Brain microvascular endothelial cell (primary cell): ENCODE data around the gene PLEKHG5.
"Not testable (repeated sequence)": the region's sequence is repeated elsewhere in the genome, so short reads cannot be mapped to it uniquely, and the experiment has no call there.

Experiments
- DNase-seq: peaks from one replicate; pipeline ENCODE4 v3.0.0-alpha.2; 2020
- H3K27ac ChIP-seq: fragments of 250-450 bp; sonication (Bioruptor Pico); 2 replicates; pipeline ENCODE4 v1.5.1; 2020; ENCODE audit warnings: mild to moderate bottlenecking, moderate library complexity
- H3K27me3 ChIP-seq: fragments of 250-450 bp; sonication (Bioruptor Pico); replicated peaks from 2 replicates; pipeline ENCODE4 v1.5.1; 2020; ENCODE audit warnings: mild to moderate bottlenecking
- H3K36me3 ChIP-seq: fragments of 250-450 bp; sonication (Bioruptor Pico); replicated peaks from 2 replicates; pipeline ENCODE4 v1.5.1; 2020; ENCODE audit warnings: mild to moderate bottlenecking
- H3K4me3 ChIP-seq: 2 replicates; pipeline ENCODE4 v1.5.1; 2011; ENCODE audit warnings: low read depth, mild to moderate bottlenecking, control low read depth, low read length, moderate library complexity
- CTCF ChIP-seq: IDR thresholded peaks from 2 replicates; pipeline ENCODE4 v1.5.1; 2011; ENCODE audit warnings: low read depth, mild to moderate bottlenecking, moderate library complexity, low read length, control low read depth, inconsistent platforms; ENCODE audit errors: missing control alignments
- in situ Hi-C: cut with HindIII; loops from 2 replicates; pipeline ENCODE4 v1.10.0; 2017; ENCODE audit warnings: low sequenced_read_pairs, low pct_ligation_motif_present

Gene PLEKHG5

GRCh38 chr1:6455752-6456520 lies 35.5 kb downstream of the PLEKHG5 start:
- peak; percentile 9 for TF ChIP-seq CTCF
- H3K4me3 ChIP-seq, H3K27ac ChIP-seq, in situ Hi-C loops, H3K36me3 ChIP-seq, DNase-seq: not testable (repeated sequence)
- peaks cover 54% of the 10 kb centered on the region for H3K27me3 ChIP-seq

- no peaks in the 10 kb centered on the region for H3K36me3 ChIP-seq
- peaks cover 61% of the 10 kb centered on the region for H3K27me3 ChIP-seq
- no peak overlapping the region for H3K27ac ChIP-seq
- in situ Hi-C loops = no loop called here
- H3K4me3 ChIP-seq = no peak overlapping the region
- no peak for DNase-seq
- no peak for TF ChIP-seq CTCF
These were observed 36.4 kb downstream of the PLEKHG5 start for GRCh38 chr1:6454856-6455751.

GRCh38 chr1:6453895-6454855 lies 37.3 kb downstream of the PLEKHG5 start:
- H3K36me3 ChIP-seq, in situ Hi-C loops, DNase-seq, H3K27ac ChIP-seq, H3K4me3 ChIP-seq: not testable (repeated sequence)
- peaks cover 68% of the 10 kb centered on the region for H3K27me3 ChIP-seq

GRCh38 chr1:6450943-6451373 lies 40.5 kb downstream of the PLEKHG5 start:
- in situ Hi-C loops = no loop called here
- Histone ChIP-seq H3K27ac (no peak overlapping the region), H3K27me3 (peaks cover 90% of the 10 kb centered on the region), H3K36me3 (no peaks in the 10 kb centered on the region), H3K4me3 (no peak overlapping the region)
- no peak for TF ChIP-seq CTCF
- no peak for DNase-seq

- in situ Hi-C loops, H3K36me3 ChIP-seq, DNase-seq, H3K27ac ChIP-seq, H3K4me3 ChIP-seq: not testable (repeated sequence)
- H3K27me3 ChIP-seq = peaks cover 85% of the 10 kb centered on the region
These were observed 41.0 kb downstream of the PLEKHG5 start for GRCh38 chr1:6450486-6450885.

GRCh38 chr1:6450005-6450450 lies 41.4 kb downstream of the PLEKHG5 start:
- Histone ChIP-seq H3K27ac (no peak overlapping the region), H3K4me3 (no peak overlapping the region), H3K36me3 (no peaks in the 10 kb centered on the region), H3K27me3 (peaks cover 81% of the 10 kb centered on the region)
- in situ Hi-C loops = no loop called here
- DNase-seq = no peak
- no peak for TF ChIP-seq CTCF
